Measurements from ENCODE around the gene SPRR2A.
"Not testable (repeated sequence)": the region's sequence is repeated elsewhere in the genome, so short reads cannot be mapped to it uniquely, and the experiment has no call there.

DNA sequence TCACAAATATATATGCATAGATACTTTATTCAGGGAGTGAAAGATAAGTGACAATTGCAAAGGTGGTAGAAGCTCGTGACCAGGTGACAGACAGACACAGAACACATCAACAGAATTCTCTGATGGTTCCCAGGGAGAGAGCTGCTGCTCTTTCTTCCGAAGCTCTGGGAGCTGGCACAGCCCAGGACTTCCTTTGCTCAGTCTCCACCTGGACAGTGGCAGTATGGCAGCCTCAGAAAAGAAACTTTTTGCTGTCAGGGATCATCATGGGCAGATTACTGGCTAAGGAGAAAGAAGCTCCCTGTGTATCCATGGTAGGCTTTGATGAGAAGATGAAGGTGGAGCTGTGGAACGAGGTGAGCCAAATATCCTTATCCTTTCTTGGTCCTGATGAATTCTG is 1.2 kb downstream of the SPRR2A start:
- TF ChIP-seq, protein P1, sequence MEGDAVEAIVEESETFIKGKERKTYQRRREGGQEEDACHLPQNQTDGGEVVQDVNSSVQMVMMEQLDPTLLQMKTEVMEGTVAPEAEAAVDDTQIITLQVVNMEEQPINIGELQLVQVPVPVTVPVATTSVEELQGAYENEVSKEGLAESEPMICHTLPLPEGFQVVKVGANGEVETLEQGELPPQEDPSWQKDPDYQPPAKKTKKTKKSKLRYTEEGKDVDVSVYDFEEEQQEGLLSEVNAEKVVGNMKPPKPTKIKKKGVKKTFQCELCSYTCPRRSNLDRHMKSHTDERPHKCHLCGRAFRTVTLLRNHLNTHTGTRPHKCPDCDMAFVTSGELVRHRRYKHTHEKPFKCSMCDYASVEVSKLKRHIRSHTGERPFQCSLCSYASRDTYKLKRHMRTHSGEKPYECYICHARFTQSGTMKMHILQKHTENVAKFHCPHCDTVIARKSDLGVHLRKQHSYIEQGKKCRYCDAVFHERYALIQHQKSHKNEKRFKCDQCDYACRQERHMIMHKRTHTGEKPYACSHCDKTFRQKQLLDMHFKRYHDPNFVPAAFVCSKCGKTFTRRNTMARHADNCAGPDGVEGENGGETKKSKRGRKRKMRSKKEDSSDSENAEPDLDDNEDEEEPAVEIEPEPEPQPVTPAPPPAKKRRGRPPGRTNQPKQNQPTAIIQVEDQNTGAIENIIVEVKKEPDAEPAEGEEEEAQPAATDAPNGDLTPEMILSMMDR (IDR thresholded peaks at IDR 0.05): not testable (repeated sequence)
- TF ChIP-seq POLR2A (IDR thresholded peaks at IDR 0.05): not testable (repeated sequence)
